NCI-H2196 treated with DMSO at 0.1 percent for 48 hours (cell line): ENCODE data around the gene KIAA1549.

ENCODE experiments used
- DNase-seq: peaks from one replicate; lab custom pipeline; 2025; ENCODE audit not compliant: unreplicated experiment; lab: John Stamatoyannopoulos, UW

The KIAA1549 gene

GRCh38 chr7:138886501-138886917 is 94.7 kb downstream of the KIAA1549 start:
- peak; percentile 45 for DNase-seq

GRCh38 chr7:138885383-138886147 is 95.6 kb downstream of the KIAA1549 start:
- DNase-seq: no peak

- no peak for DNase-seq
Observed at GRCh38 chr7:138882249-138882648, 98.9 kb downstream of the KIAA1549 start.

GRCh38 chr7:138881579-138882188 is 99.5 kb downstream of the KIAA1549 start:
- no peak for DNase-seq

GRCh38 chr7:138880881-138881578 is 100.2 kb downstream of the KIAA1549 start:
- no peak for DNase-seq

- no peak for DNase-seq
Observed at GRCh38 chr7:138879356-138879755, 101.8 kb downstream of the KIAA1549 start.

GRCh38 chr7:138878856-138879255 is 102.3 kb downstream of the KIAA1549 start:
- no peak for DNase-seq

GRCh38 chr7:138878051-138878450 is 103.1 kb downstream of the KIAA1549 start:
- no peak for DNase-seq

GRCh38 chr7:138876326-138876725 is 104.9 kb downstream of the KIAA1549 start:
- no peak for DNase-seq

GRCh38 chr7:138875794-138876193 is 105.4 kb downstream of the KIAA1549 start:
- no peak for DNase-seq

GRCh38 chr7:138873220-138873892 is 107.8 kb downstream of the KIAA1549 start:
- DNase-seq: no peak

GRCh38 chr7:138872576-138872975 is 108.6 kb downstream of the KIAA1549 start:
- DNase-seq: no peak

GRCh38 chr7:138871814-138872090 is 109.4 kb downstream of the KIAA1549 start:
- no peak for DNase-seq

GRCh38 chr7:138871065-138871813 is 110.0 kb downstream of the KIAA1549 start:
- DNase-seq: no peak

GRCh38 chr7:138869353-138869752 is 111.8 kb downstream of the KIAA1549 start:
- DNase-seq: no peak

GRCh38 chr7:138868711-138869110 is 112.5 kb downstream of the KIAA1549 start:
- no peak for DNase-seq

- DNase-seq: no peak
Observed at GRCh38 chr7:138867744-138868143, 113.4 kb downstream of the KIAA1549 start.

- no peak for DNase-seq
Observed at GRCh38 chr7:138866353-138866752, 114.8 kb downstream of the KIAA1549 start.

GRCh38 chr7:138865843-138866242 is 115.3 kb downstream of the KIAA1549 start:
- DNase-seq: no peak

- DNase-seq: no peak
Observed at GRCh38 chr7:138864667-138865066, 116.5 kb downstream of the KIAA1549 start.

GRCh38 chr7:138863931-138864330 is 117.3 kb downstream of the KIAA1549 start:
- no peak for DNase-seq
